Fibroblast of skin of abdomen (primary cell): ENCODE results near the gene BCL11A. TPM values are rescaled to one million over a fixed set of nuclear protein-coding genes. Genes with fewer than 3 reads are reported as not detected.

Source experiments
- DNase-seq: peaks from one replicate; pipeline ENCODE4 v3.0.0-alpha.2; 2013
- polyA plus RNA-seq, 2 experiments: library from polyadenylated mRNA; unstranded; fragments of 120-200 nt; gene quantifications; one replicate each; pipeline ENCODE4 v1.2.1, GENCODE V29; 2013; ENCODE audit not compliant: insufficient read length in 2 of 2

BCL11A gene
- 21.0 TPM for polyA plus RNA-seq (2013, experiment 1 of 2; ENCODE audit: insufficient read length)
- polyA plus RNA-seq (2013, experiment 2 of 2; ENCODE audit: insufficient read length), result 19.9 TPM

- peak; percentile 97 for DNase-seq
Measured at GRCh38 chr2:60553495-60554073, at the start of gene BCL11A. TSS of gene BCL11A (minus strand) at chr2:60553654. CDS start at chr2:60553270, 384 bp downstream.

- peak; percentile 1 for DNase-seq
Measured at GRCh38 chr2:60602828-60603532, 49.5 kb upstream of the BCL11A start.

GRCh38 chr2:60602388-60602787 is 48.9 kb upstream of the BCL11A start:
- no peak for DNase-seq

- no peak for DNase-seq
Measured at GRCh38 chr2:60598271-60598670, 44.8 kb upstream of the BCL11A start.

- no peak for DNase-seq
Measured at GRCh38 chr2:60597346-60597745, 43.9 kb upstream of the BCL11A start.

GRCh38 chr2:60596411-60596810 is 43.0 kb upstream of the BCL11A start:
- DNase-seq, result no peak

GRCh38 chr2:60595953-60596352 is 42.5 kb upstream of the BCL11A start:
- DNase-seq, result no peak

- DNase-seq, result no peak
Measured at GRCh38 chr2:60589104-60589503, 35.6 kb upstream of the BCL11A start.

- no peak for DNase-seq
Measured at GRCh38 chr2:60586081-60586480, 32.6 kb upstream of the BCL11A start.

- DNase-seq, result no peak
Measured at GRCh38 chr2:60585276-60585675, 31.8 kb upstream of the BCL11A start.

- no peak for DNase-seq
Measured at GRCh38 chr2:60583604-60584003, 30.1 kb upstream of the BCL11A start.

- DNase-seq, result peak; percentile 57
Measured at GRCh38 chr2:60581433-60582282, 28.2 kb upstream of the BCL11A start.

- DNase-seq, result no peak
Measured at GRCh38 chr2:60577682-60578283, 24.3 kb upstream of the BCL11A start.

- no peak for DNase-seq
Measured at GRCh38 chr2:60573251-60573650, 19.8 kb upstream of the BCL11A start.

GRCh38 chr2:60570251-60570650 is 16.8 kb upstream of the BCL11A start:
- DNase-seq, result peak; percentile 25

- DNase-seq, result no peak
Measured at GRCh38 chr2:60569680-60570111, 16.2 kb upstream of the BCL11A start.

GRCh38 chr2:60567919-60568768 is 14.7 kb upstream of the BCL11A start:
- peak; percentile 65 for DNase-seq

GRCh38 chr2:60567096-60567495 is 13.6 kb upstream of the BCL11A start:
- no peak for DNase-seq

GRCh38 chr2:60565472-60565871 is 12.0 kb upstream of the BCL11A start:
- peak; percentile 55 for DNase-seq

- no peak for DNase-seq
Measured at GRCh38 chr2:60560734-60561644, 7.5 kb upstream of the BCL11A start.

- no peak for DNase-seq
Measured at GRCh38 chr2:60559880-60560279, 6.4 kb upstream of the BCL11A start.
